Fibroblast of mammary gland (primary cell): ENCODE data around the gene PAX7.

Experiments used
- DNase-seq: peaks from one replicate; pipeline ENCODE4 v3.0.0-alpha.2; 2010; ENCODE audit warnings: low read depth
- H3K4me3 ChIP-seq: 2 replicates; pipeline ENCODE4 v1.5.1; 2011; ENCODE audit warnings: low read depth, mild to moderate bottlenecking, low read length, moderate library complexity; ENCODE audit not compliant: control insufficient read depth
- TF ChIP-seq, protein P1 (sequence below): conservative IDR thresholded peaks from 2 replicates; pipeline ENCODE4 v1.5.1; 2011; ENCODE audit warnings: low read depth, low read length, inconsistent platforms; ENCODE audit not compliant: control insufficient read depth, insufficient read depth

Gene PAX7

DNA sequence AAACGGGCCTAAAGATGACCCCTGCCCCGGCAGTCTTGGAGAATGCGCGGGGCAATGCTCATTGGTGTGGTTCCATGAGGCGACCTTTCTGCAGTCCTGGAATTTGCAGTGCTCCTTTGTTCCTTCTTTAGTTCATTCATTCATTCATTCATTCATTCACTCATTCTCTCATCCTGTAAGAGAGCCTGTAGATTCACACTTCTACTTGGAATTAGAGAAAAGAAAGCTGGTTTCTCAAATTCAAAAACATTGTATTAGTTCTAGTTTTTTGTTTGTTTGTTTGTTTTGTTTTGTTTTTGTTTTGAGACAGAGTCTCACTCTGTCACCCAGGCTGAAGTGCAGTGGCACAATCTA, 31.6 kb downstream of the PAX7 start:
- TF ChIP-seq, protein P1, sequence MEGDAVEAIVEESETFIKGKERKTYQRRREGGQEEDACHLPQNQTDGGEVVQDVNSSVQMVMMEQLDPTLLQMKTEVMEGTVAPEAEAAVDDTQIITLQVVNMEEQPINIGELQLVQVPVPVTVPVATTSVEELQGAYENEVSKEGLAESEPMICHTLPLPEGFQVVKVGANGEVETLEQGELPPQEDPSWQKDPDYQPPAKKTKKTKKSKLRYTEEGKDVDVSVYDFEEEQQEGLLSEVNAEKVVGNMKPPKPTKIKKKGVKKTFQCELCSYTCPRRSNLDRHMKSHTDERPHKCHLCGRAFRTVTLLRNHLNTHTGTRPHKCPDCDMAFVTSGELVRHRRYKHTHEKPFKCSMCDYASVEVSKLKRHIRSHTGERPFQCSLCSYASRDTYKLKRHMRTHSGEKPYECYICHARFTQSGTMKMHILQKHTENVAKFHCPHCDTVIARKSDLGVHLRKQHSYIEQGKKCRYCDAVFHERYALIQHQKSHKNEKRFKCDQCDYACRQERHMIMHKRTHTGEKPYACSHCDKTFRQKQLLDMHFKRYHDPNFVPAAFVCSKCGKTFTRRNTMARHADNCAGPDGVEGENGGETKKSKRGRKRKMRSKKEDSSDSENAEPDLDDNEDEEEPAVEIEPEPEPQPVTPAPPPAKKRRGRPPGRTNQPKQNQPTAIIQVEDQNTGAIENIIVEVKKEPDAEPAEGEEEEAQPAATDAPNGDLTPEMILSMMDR, result no peak
- no peak for DNase-seq
- H3K4me3 ChIP-seq, result no peak overlapping the region

- DNase-seq, result no peak
- no peak overlapping the region for H3K4me3 ChIP-seq
- TF ChIP-seq, protein P1, result no peak
Observed at GRCh38 chr1:18666317-18666920, 35.8 kb downstream of the PAX7 start.

DNA sequence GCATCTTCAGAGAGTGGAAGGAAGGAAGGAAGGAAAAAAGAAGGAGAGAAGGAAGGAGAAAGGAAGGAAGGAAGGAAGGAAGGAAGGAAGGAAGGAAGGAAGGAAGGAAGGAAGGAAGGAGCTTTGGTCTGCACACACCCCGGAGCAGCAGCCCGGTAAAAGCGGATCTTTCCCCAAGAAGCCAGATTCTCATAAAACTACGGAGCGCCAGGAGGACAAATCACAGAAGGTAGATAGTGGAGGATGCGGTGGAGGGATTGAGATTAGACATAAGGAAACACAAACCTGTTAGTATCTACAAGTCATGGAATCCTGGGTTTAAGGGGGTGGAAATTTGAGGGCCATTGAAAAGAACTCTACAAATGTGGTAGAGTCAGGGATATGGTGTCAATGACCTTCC, 36.7 kb downstream of the PAX7 start:
- DNase-seq, result no peak
- TF ChIP-seq, protein P1, result no peak

GRCh38 chr1:18668046-18668445, 37.4 kb downstream of the PAX7 start:
- TF ChIP-seq, protein P1, result no peak
- H3K4me3 ChIP-seq, result no peak overlapping the region
- no peak for DNase-seq

More for the DNA sequence above, 36.7 kb downstream of the PAX7 start:
- no peak overlapping the region for H3K4me3 ChIP-seq

DNA sequence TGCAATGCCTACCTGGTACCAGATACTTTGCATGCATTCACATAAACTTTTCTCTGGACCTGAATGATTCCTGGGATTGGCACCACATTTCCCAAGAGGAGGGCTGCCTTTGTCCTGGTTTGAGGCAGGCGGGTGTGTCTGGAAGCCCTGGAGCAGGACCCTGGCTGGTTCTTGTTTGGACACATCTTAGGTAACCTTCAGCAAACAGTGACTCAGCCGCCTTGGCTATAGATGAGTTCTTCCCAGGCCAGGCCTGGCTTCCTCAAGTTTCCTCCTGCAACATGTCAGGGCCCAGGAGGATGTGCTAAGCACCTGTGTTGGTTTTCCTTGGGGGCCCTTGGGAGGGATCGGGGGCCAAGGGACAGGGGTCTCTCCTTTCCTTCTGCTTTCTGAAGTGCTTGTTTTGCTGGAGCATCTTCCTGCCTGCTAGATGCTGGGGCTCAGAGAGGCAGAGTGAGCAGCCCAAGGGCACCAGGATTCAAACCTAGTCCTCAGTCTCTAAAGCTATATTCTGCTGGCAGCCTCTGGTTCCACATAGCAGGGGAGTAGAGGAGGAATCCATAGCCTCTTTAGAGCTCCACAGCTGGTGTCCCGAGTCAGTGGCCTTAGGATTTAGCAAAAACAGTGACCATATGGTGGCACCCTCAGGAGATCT, 38.2 kb downstream of the PAX7 start:
- TF ChIP-seq, protein P1, result no peak
- H3K4me3 ChIP-seq, result no peak overlapping the region
- no peak for DNase-seq

DNA sequence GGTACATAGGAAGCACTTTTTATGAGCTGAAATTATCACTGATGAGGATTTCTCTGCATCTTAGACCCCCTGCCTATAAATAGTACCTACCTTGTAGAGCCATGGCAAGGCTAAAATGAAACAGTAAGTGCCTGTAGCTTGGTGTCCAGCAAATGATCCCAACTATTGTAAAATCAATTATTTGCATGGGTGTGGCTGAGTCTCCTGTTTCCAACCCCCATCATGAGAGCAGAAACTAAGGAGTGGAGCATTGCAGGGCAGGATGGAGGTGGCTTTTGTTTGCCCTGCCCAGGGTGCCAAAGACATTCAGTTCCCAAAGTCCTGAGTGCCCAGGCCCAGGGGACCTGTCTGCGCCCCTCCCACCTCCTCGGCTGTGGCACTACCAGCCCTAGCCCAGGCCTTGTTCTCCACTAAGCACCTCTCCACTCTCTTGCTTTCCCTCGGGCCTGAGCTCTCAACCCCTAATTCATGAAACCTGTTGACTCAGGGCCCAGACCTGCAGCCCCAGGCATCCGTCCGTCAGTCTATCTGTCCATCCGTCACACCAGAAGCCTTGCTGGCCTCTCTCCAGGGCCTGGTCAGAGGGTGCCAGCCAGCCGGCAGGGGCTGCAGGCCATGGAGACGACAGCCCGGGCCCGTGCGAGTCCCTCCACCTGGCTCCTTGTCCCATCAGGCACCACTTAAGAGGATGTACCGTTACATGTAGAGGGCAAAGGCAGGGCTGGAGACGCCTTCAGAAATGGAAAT, 39.6 kb downstream of the PAX7 start:
- TF ChIP-seq, protein P1, result no peak
- no peak overlapping the region for H3K4me3 ChIP-seq
- DNase-seq, result no peak
